NT2/D1 (cell line): ENCODE measurements around the gene LHFPL6.

Experiments used
- SUZ12 ChIP-seq: IDR thresholded peaks from 2 replicates; pipeline ENCODE4 v1.6.1; 2011; ENCODE audit not compliant: insufficient read length, insufficient read depth; ENCODE audit errors: extremely low read depth
- YY1 ChIP-seq: IDR thresholded peaks from 2 replicates; pipeline ENCODE4 v1.6.1; 2011; ENCODE audit not compliant: insufficient read length, insufficient read depth
- ZNF274 ChIP-seq: IDR thresholded peaks from 2 replicates; pipeline ENCODE4 v1.6.1; 2011; ENCODE audit warnings: mild to moderate bottlenecking, low read depth, low read length

GRCh38 chr13:39373145-39373544 lies 229.8 kb downstream of the LHFPL6 start:
- TF ChIP-seq YY1 (no peak), ZNF274 (no peak), SUZ12 (no peak)
